H1 (cell line): ENCODE measurements around the gene DUS1L. TPM values are rescaled to one million over a fixed set of nuclear protein-coding genes. Genes with fewer than 3 reads are reported as not detected.

Experiments
- CTCF ChIA-PET: fragments of 300-600 bp; sonication (Branson Sonifier 250); formaldehyde crosslinking; loops from one replicate; lab custom pipeline; 2021; ENCODE audit not compliant: partially characterized antibody; lab: Charles Lee
- POLR2A ChIA-PET: fragments of 300-600 bp; sonication (Branson Sonifier 250); formaldehyde crosslinking; loops from one replicate; lab custom pipeline; 2021; ENCODE audit warnings: inconsistent platforms; ENCODE audit not compliant: partially characterized antibody; lab: Charles Lee
- DNase-seq, 2 experiments: peaks; one replicate each; pipeline versions ENCODE4 v3.0.0 to v3.0.0-alpha.2; 2010 to 2022; ENCODE audit warnings: low spot score in 2 of 2, low read depth in 1 of 2, mixed read lengths in 1 of 2
- FAIRE-seq: peaks from 2 replicates; lab custom pipeline; 2011; peaks lifted over from hg19 to GRCh38; lab: Jason Lieb, UNC
- H2AFZ ChIP-seq: 2 replicates; pipeline ENCODE4 v1.8.1; 2012; ENCODE audit warnings: low read length, inconsistent platforms
- H2AK5ac ChIP-seq: 2 replicates; pipeline ENCODE4 v1.6.1; 2013; ENCODE audit warnings: low read depth, low read length
- H2BK120ac ChIP-seq: replicated peaks from 2 replicates; pipeline ENCODE3; 2013; ENCODE audit warnings: low read depth, low read length, inconsistent platforms
- H2BK12ac ChIP-seq: 2 replicates; pipeline ENCODE4 v1.6.1; 2013; ENCODE audit warnings: low read depth, low read length
- H2BK15ac ChIP-seq: 2 replicates; pipeline ENCODE4 v1.6.1; 2013; ENCODE audit warnings: low read length
- H2BK20ac ChIP-seq: 2 replicates; pipeline ENCODE4 v1.6.1; 2013; ENCODE audit warnings: low read length
- H2BK5ac ChIP-seq: 2 replicates; pipeline ENCODE4 v1.6.1; 2013; ENCODE audit warnings: low read depth, low read length
- H3K14ac ChIP-seq: 2 replicates; pipeline ENCODE4 v1.6.1; 2013; ENCODE audit warnings: inconsistent platforms; ENCODE audit not compliant: insufficient read length
- H3K18ac ChIP-seq: 2 replicates; pipeline ENCODE4 v1.6.1; 2013; ENCODE audit warnings: low read length; ENCODE audit errors: extremely low read depth
- H3K23ac ChIP-seq: 2 replicates; pipeline ENCODE4 v1.6.1; 2013; ENCODE audit warnings: inconsistent platforms; ENCODE audit not compliant: insufficient read length
- H3K23me2 ChIP-seq: 2 replicates; pipeline ENCODE4 v1.6.1; 2013; ENCODE audit warnings: low read depth, low read length
- H3K27ac ChIP-seq: 2 replicates; pipeline ENCODE4 v1.6.1; 2011; ENCODE audit warnings: low read depth, low read length, inconsistent platforms
- H3K27me3 ChIP-seq, 4 experiments: replicated peaks in 1 of 4; 1 replicate in 1 of 4; 2 replicates in 3 of 4; pipeline versions ENCODE4 v1.6.1 to v1.8.1; 2011 to 2013; ENCODE audit warnings: low read length in 3 of 4, mild to moderate bottlenecking in 3 of 4, inconsistent platforms in 2 of 4, mixed read lengths in 2 of 4, moderate library complexity in 1 of 4; ENCODE audit not compliant: control insufficient read depth in 3 of 4, insufficient read depth in 3 of 4; ENCODE audit errors: extremely low read depth in 1 of 4
- H3K36me3 ChIP-seq, 4 experiments: 2 replicates each; pipeline versions ENCODE4 v1.6.1 to v1.8.1; 2011 to 2013; ENCODE audit warnings: mild to moderate bottlenecking in 4 of 4, low read length in 3 of 4, moderate library complexity in 2 of 4, control low read depth in 1 of 4, inconsistent platforms in 1 of 4; ENCODE audit not compliant: insufficient read depth in 4 of 4, control insufficient read depth in 2 of 4
- H3K4ac ChIP-seq: replicated peaks from 2 replicates; pipeline ENCODE3; 2013; ENCODE audit warnings: low read length, low read depth, mixed read lengths, inconsistent platforms; ENCODE audit not compliant: insufficient read length
- H3K4me1 ChIP-seq, 4 experiments: replicated peaks in 1 of 4; 1 replicate in 1 of 4; 2 replicates in 3 of 4; pipeline versions ENCODE4 v1.6.1 to v1.8.1; 2011 to 2013; ENCODE audit warnings: low read length in 3 of 4, inconsistent platforms in 2 of 4, mixed read lengths in 1 of 4; ENCODE audit not compliant: insufficient read depth in 4 of 4, control insufficient read depth in 3 of 4
- H3K4me2 ChIP-seq, 2 experiments: 2 replicates each; pipeline versions ENCODE4 v1.6.1 to v1.8.1; 2011 to 2013; ENCODE audit warnings: low read depth in 2 of 2, low read length in 2 of 2, control low read depth in 1 of 2, inconsistent platforms in 1 of 2, mild to moderate bottlenecking in 1 of 2; ENCODE audit not compliant: insufficient read depth in 1 of 2
- H3K4me3 ChIP-seq, 4 experiments: fragments of 200-600, 300-600 bp in 1 of 4; sonication (generic), shearing (Covaris generic), sonication (Bioruptor Twin) in 1 of 4; 2 replicates each; pipeline versions ENCODE4 v1.5.1 to v1.8.1; 2011 to 2016; ENCODE audit warnings: low read length in 4 of 4, low read depth in 3 of 4, control low read depth in 2 of 4, inconsistent platforms in 2 of 4, mild to moderate bottlenecking in 2 of 4, mixed read lengths in 1 of 4, moderate library complexity in 1 of 4; ENCODE audit not compliant: insufficient read depth in 2 of 4; ENCODE audit errors: extremely low read depth in 1 of 4
- H3K56ac ChIP-seq: replicated peaks from 2 replicates; pipeline ENCODE3; 2013; ENCODE audit warnings: low read depth, mild to moderate bottlenecking, mixed read lengths, low read length, inconsistent platforms; ENCODE audit not compliant: insufficient read length
- H3K79me1 ChIP-seq: 2 replicates; pipeline ENCODE4 v1.6.1; 2013; ENCODE audit warnings: low read depth, low read length, control low read depth
- H3K79me2 ChIP-seq, 2 experiments: 2 replicates each; pipeline versions ENCODE4 v1.6.1 to v1.8.1; 2012 to 2013; ENCODE audit warnings: low read length in 2 of 2, mild to moderate bottlenecking in 2 of 2, inconsistent platforms in 1 of 2; ENCODE audit not compliant: insufficient read depth in 2 of 2, control insufficient read depth in 1 of 2
- H3K9ac ChIP-seq, 4 experiments: replicated peaks in 1 of 4; 1 replicate in 1 of 4; 2 replicates in 3 of 4; pipeline versions ENCODE4 v1.6.1 to v1.8.1; 2011 to 2013; ENCODE audit warnings: low read depth in 3 of 4, low read length in 3 of 4, control low read depth in 2 of 4, mild to moderate bottlenecking in 2 of 4, moderate library complexity in 2 of 4, inconsistent platforms in 1 of 4; ENCODE audit errors: extremely low read depth in 1 of 4
- H3K9me3 ChIP-seq, 2 experiments: 2 replicates each; pipeline versions ENCODE4 v1.6.1 to v1.8.1; 2012 to 2013; ENCODE audit warnings: mild to moderate bottlenecking in 2 of 2, moderate library complexity in 2 of 2, control low read depth in 1 of 2, inconsistent platforms in 1 of 2, low read depth in 1 of 2, low read length in 1 of 2, mixed read lengths in 1 of 2; ENCODE audit not compliant: insufficient read depth in 2 of 2
- H4K20me1 ChIP-seq, 2 experiments: replicated peaks in 1 of 2; 2 replicates each; pipeline versions ENCODE3 to v1.8.1; 2011 to 2013; ENCODE audit warnings: inconsistent platforms in 2 of 2, low read length in 2 of 2, mild to moderate bottlenecking in 1 of 2; ENCODE audit not compliant: insufficient read depth in 2 of 2, control insufficient read depth in 1 of 2
- H4K5ac ChIP-seq: 2 replicates; pipeline ENCODE4 v1.6.1; 2013; ENCODE audit warnings: low read length, low read depth, mixed read lengths, inconsistent platforms; ENCODE audit not compliant: insufficient read length
- H4K8ac ChIP-seq: 2 replicates; pipeline ENCODE4 v1.8.0; 2013; ENCODE audit warnings: mild to moderate bottlenecking, moderate library complexity, low read length, inconsistent platforms; ENCODE audit not compliant: insufficient read depth; ENCODE audit errors: extremely low read depth
- H4K91ac ChIP-seq: replicated peaks from 2 replicates; pipeline ENCODE3; 2013; ENCODE audit warnings: low read length, mixed read lengths, inconsistent platforms; ENCODE audit not compliant: insufficient read length
- BCL11A ChIP-seq, 2 experiments: IDR thresholded peaks; one replicate each; pipeline ENCODE4 v1.6.1; 2011; ENCODE audit warnings: low read depth in 2 of 2, low read length in 2 of 2, mild to moderate bottlenecking in 2 of 2
- BRCA1 ChIP-seq: IDR thresholded peaks from 2 replicates; pipeline ENCODE4 v1.6.1; 2012; ENCODE audit warnings: low read depth, low read length, improper control_type of control experiment
- CHD1 ChIP-seq: IDR thresholded peaks from 2 replicates; pipeline ENCODE4 v1.6.1; 2012; ENCODE audit warnings: low read depth, low read length, improper control_type of control experiment
- EP300 ChIP-seq, 2 experiments: IDR thresholded peaks; 1 replicate in 1 of 2; 2 replicates in 1 of 2; pipeline ENCODE4 v1.6.1; 2011 to 2012; ENCODE audit warnings: low read depth in 2 of 2, low read length in 2 of 2, mild to moderate bottlenecking in 2 of 2, borderline replicate concordance in 1 of 2, inconsistent platforms in 1 of 2, moderate library complexity in 1 of 2
- GABPA ChIP-seq: IDR thresholded peaks from 2 replicates; pipeline ENCODE4 v1.6.1; 2011; ENCODE audit warnings: mild to moderate bottlenecking, low read length, moderate library complexity, borderline replicate concordance; ENCODE audit not compliant: insufficient read depth
- KDM4A ChIP-seq: IDR thresholded peaks from one replicate; pipeline ENCODE4 v1.7.1; 2012; ENCODE audit warnings: low read depth, mild to moderate bottlenecking, moderate library complexity, low read length, inconsistent platforms; ENCODE audit not compliant: severe bottlenecking
- KDM5A ChIP-seq: fragments of 200-600 bp; IDR thresholded peaks from 2 replicates; pipeline ENCODE4 v1.7.1; 2012; ENCODE audit warnings: mild to moderate bottlenecking, low read length, inconsistent platforms, mixed read lengths
- POLR2AphosphoS5 ChIP-seq: IDR thresholded peaks from 2 replicates; pipeline ENCODE4 v1.6.1; 2011; ENCODE audit warnings: low read depth, low read length
- TAF1 ChIP-seq: IDR thresholded peaks from 2 replicates; pipeline ENCODE4 v1.6.1; 2011; ENCODE audit warnings: mild to moderate bottlenecking, low read depth, low read length
- TBP ChIP-seq: IDR thresholded peaks from 2 replicates; pipeline ENCODE4 v1.6.1; 2011; ENCODE audit warnings: low read depth, low read length, improper control_type of control experiment
- YY1 ChIP-seq: IDR thresholded peaks from 2 replicates; pipeline ENCODE4 v1.6.1; 2011; ENCODE audit warnings: low read depth, mild to moderate bottlenecking, low read length
- ZNF274 ChIP-seq: IDR thresholded peaks from 2 replicates; pipeline ENCODE4 v1.7.0; 2012; ENCODE audit warnings: low read length, borderline replicate concordance; ENCODE audit errors: extremely low read depth
- WGBS, 2 experiments: shearing (Covaris generic) in 1 of 2; methylation state at CpG; one replicate each; pipeline versions ENCODE4 v1.1.6 to v1.1.7; 2013 to 2015; ENCODE audit warnings: low lambda C conversion rate in 2 of 2, mixed read lengths in 2 of 2, inconsistent platforms in 1 of 2, low coverage in 1 of 2, missing lambda C conversion rate in 1 of 2; ENCODE audit not compliant: insufficient replicate concordance in 2 of 2, insufficient coverage in 1 of 2, insufficient read length in 1 of 2; ENCODE audit errors: extremely low coverage in 1 of 2, missing lambda C conversion rate in 1 of 2; 5-methylcytosine and 5-hydroxymethylcytosine counted together
- polyA plus RNA-seq, 7 experiments: library from polyadenylated mRNA; depleted of rRNA in 3 of 7; stranded (reverse) in 5 of 7; unstranded in 2 of 7; fragments of >200 nt in 5 of 7; fragments of 200-250 nt in 2 of 7; gene quantifications; 1 replicate in 5 of 7; 2 replicates in 1 of 7; 4 replicates in 1 of 7; pipeline versions ENCODE4 v1.2.1 to v1.2.3, GENCODE V29; 2011 to 2013; ENCODE audit warnings: missing spikeins in 2 of 7, mixed read lengths in 2 of 7
- total RNA-seq: library from RNA; stranded (reverse); fragmentation: NEBNext Ultra II Directional; extraction: Animal tissue kit (Norgen Biotek cat#: 25700); gene quantifications from 2 replicates; pipeline ENCODE4 v1.2.1, GENCODE V29; 2021

Gene DUS1L
- total and polyA plus RNA-seq, 2 of the 8 experiments (the other 6 are each of a cell fraction or from before 2014, with no cell fraction given) = 34.5 to 69.1 TPM

DNA sequence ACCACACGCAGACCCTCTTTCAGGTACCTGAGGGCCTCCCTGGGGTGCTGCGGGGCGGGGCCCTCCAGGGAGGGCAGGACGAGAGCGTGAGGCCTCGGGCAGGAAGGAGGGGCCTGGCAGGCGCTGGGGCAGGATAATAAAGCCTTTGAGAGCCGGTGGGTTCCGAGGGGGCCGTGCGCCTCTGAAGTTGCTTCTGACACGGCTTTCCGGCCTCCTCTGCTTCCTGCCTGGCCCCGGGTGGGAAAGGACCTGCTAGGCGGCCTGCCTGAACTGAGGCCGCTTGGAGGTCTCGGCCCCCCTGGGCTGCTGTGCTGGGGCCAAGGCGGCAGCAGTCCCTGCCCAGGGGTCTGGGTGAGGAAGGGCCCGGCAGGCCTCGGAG, 53.4 kb downstream of the DUS1L start:
- POLR2A ChIA-PET = interaction anchor here (0.8 to 1.7 kb wide), 3 partner anchors 9 to 19 kb away, joined by 3 to 4 read pairs (median 3); partner anchors contain the start of gene CENPX

More for the DNA sequence above, 53.4 kb downstream of the DUS1L start:
- H3K23ac ChIP-seq = no peak overlapping the region
- DNase-seq = no peak
- H3K4ac ChIP-seq = no peak overlapping the region
- H3K9ac ChIP-seq = no peak overlapping the region
- no peak overlapping the region for H4K5ac ChIP-seq
- no peak for FAIRE-seq
- H3K9me3 ChIP-seq = no peaks in the 10 kb centered on the region
- CTCF ChIA-PET = interaction anchor here (0.9 to 1.8 kb wide), 3 partner anchors 8 to 53 kb away, joined by 3 to 7 read pairs (median 6); no protein-coding TSS in a partner anchor
- no peaks in the 10 kb centered on the region; a peak in 2 of 8 replicates for H3K36me3 ChIP-seq
- H2AFZ ChIP-seq = no peak overlapping the region
- H3K23me2 ChIP-seq = no peaks in the 10 kb centered on the region
- no peak overlapping the region for H2BK120ac ChIP-seq
- H3K4me3 ChIP-seq = no peak overlapping the region
- no peak overlapping the region for H2BK12ac ChIP-seq
- no peak for TF ChIP-seq POLR2AphosphoS5
- no peak for TF ChIP-seq BRCA1
- TF ChIP-seq GABPA = no peak
- no peak for TF ChIP-seq TAF1
- no peak for TF ChIP-seq KDM4A
- no peak for TF ChIP-seq KDM5A
- TF ChIP-seq ZNF274 = no peak
- TF ChIP-seq YY1 = no peak
- no peak for TF ChIP-seq TBP
- no peak for TF ChIP-seq EP300 (IDR thresholded peaks at IDR 0.05; ENCODE audit: borderline replicate concordance in 1 of 2, low read depth in 2 of 2, low read length in 2 of 2)
- TF ChIP-seq CHD1 = no peak
- no peak for TF ChIP-seq BCL11A (IDR thresholded peaks at IDR 0.05; ENCODE audit: low read depth in 2 of 2, low read length in 2 of 2)
- TF ChIP-seq, all 59 proteins: peak for 0
- no peak overlapping the region for H3K27ac ChIP-seq
- peak overlapping the region; percentile 51; the same call in 1 of the 2 replicates for H4K8ac ChIP-seq
- H2BK15ac ChIP-seq = no peak overlapping the region
- no peak overlapping the region for H2BK20ac ChIP-seq
- peaks cover 0 to 1% (median 0%) of the 10 kb centered on the region in 4 experiments; a peak in 1 of 7 replicates for H3K4me1 ChIP-seq
- peaks cover 3 to 7% of the 10 kb centered on the region in 2 experiments for H4K20me1 ChIP-seq
- no peak overlapping the region for H3K4me2 ChIP-seq
- no peak overlapping the region for H3K14ac ChIP-seq
- no peak overlapping the region for H3K56ac ChIP-seq
- no peaks in the 10 kb centered on the region; the same call in 1 of the 2 replicates for H3K79me1 ChIP-seq
- no peaks in the 10 kb centered on the region for H3K79me2 ChIP-seq
- no peaks in the 10 kb centered on the region for H3K27me3 ChIP-seq
- no peak overlapping the region for H2BK5ac ChIP-seq
- no peak overlapping the region for H3K18ac ChIP-seq
- WGBS, 2 experiments = 90% methylated on average over 18 of the region's 20 CpGs; no CpG with 5 or more reads in 1 of the 2 experiments
- no peak overlapping the region for H4K91ac ChIP-seq
- H2AK5ac ChIP-seq = no peak overlapping the region
